HCT116 (cell line): ENCODE data around the gene NAPSA. TPM values are rescaled to one million over a fixed set of nuclear protein-coding genes. Genes with fewer than 3 reads are reported as not detected.

Experiments used
- ATAC-seq: fragments of 200-7000 bp; cut with Tn5 transposase; 2 replicates; pipeline ENCODE4 v1.9.1; 2020; ENCODE audit warnings: mild to moderate bottlenecking, moderate library complexity
- BruUV-seq: library from RNA; stranded (reverse); fragments of 400-500 nt; replicated peaks from 2 replicates; lab custom pipeline; 2021; lab: Mats Ljungman, UMichigan
- CTCF ChIA-PET: fragments of 300-600 bp; sonication (Branson Sonifier 250); formaldehyde crosslinking; loops from one replicate; lab custom pipeline; 2021; ENCODE audit warnings: antibody characterized with exemption; lab: Charles Lee
- POLR2A ChIA-PET: fragments of 300-600, 350-600 bp; sonication (Branson Sonifier 250); formaldehyde crosslinking; loops from one replicate; lab custom pipeline; 2021; ENCODE audit warnings: antibody characterized with exemption; lab: Charles Lee
- RAD21 ChIA-PET, 2 experiments: fragments of 300-600 bp; sonication (Branson Sonifier 250); formaldehyde crosslinking; loops; one replicate each; lab custom pipeline; 2023; ENCODE audit warnings: low total read pairs in 2 of 2; ENCODE audit not compliant: uncharacterized antibody in 2 of 2, unreplicated experiment in 2 of 2, low non-redundant PET in 1 of 2; lab: Charles Lee
- DNase-seq: peaks from one replicate; pipeline ENCODE4 v3.0.0-alpha.2; 2010; ENCODE audit warnings: low read depth, low spot score
- H2AFZ ChIP-seq: fragments of 200-600 bp; shearing (Covaris generic), sonication (generic); 2 replicates; pipeline ENCODE4 v1.6.1; 2017; ENCODE audit warnings: low read depth, mixed run types, mixed read lengths, antibody characterized with exemption, low read length; ENCODE audit not compliant: poor library complexity, severe bottlenecking
- H3K27ac ChIP-seq: 2 replicates; pipeline ENCODE4 v1.5.1; 2012; ENCODE audit warnings: low read depth, low read length
- H3K27me3 ChIP-seq: fragments of 200-600 bp; sonication (generic); 2 replicates; pipeline ENCODE4 v1.6.1; 2016; ENCODE audit warnings: mixed run types, low read length, mixed read lengths; ENCODE audit not compliant: insufficient read depth
- H3K36me3 ChIP-seq, 2 experiments: fragments of 200-500 bp in 1 of 2; fragments of 200-600 bp in 1 of 2; sonication (Bioruptor generic) in 1 of 2; sonication (generic) in 1 of 2; 2 replicates each; pipeline versions ENCODE4 v1.5.1 to v1.6.1; 2014 to 2016; ENCODE audit warnings: low read length in 2 of 2, inconsistent platforms in 1 of 2, mixed read lengths in 1 of 2, mixed run types in 1 of 2; ENCODE audit not compliant: insufficient read depth in 2 of 2, control insufficient read depth in 1 of 2
- H3K4me1 ChIP-seq, 2 experiments: fragments of 200-600 bp in 1 of 2; sonication (generic) in 1 of 2; 2 replicates each; pipeline versions ENCODE4 v1.5.1 to v1.6.1; 2012 to 2017; ENCODE audit warnings: low read length in 2 of 2, inconsistent platforms in 1 of 2, mild to moderate bottlenecking in 1 of 2, mixed read lengths in 1 of 2, mixed run types in 1 of 2, moderate library complexity in 1 of 2; ENCODE audit not compliant: insufficient read depth in 2 of 2, control insufficient read depth in 1 of 2
- H3K4me2 ChIP-seq: fragments of 200-600 bp; sonication (generic); 2 replicates; pipeline ENCODE4 v1.6.1; 2017; ENCODE audit warnings: mixed run types, low read length, mixed read lengths
- H3K4me3 ChIP-seq, 2 experiments: fragments of 200-600 bp in 1 of 2; sonication (generic) in 1 of 2; replicated peaks in 1 of 2; 2 replicates each; pipeline ENCODE4 v1.5.1; 2011 to 2016; ENCODE audit warnings: low read length in 2 of 2, control low read depth in 1 of 2, low read depth in 1 of 2, mild to moderate bottlenecking in 1 of 2, mixed read lengths in 1 of 2, mixed run types in 1 of 2
- H3K79me2 ChIP-seq: fragments of 200-600 bp; sonication (generic); 2 replicates; pipeline ENCODE4 v1.6.1; 2017; ENCODE audit warnings: mild to moderate bottlenecking, mixed run types, low read length, moderate library complexity, mixed read lengths; ENCODE audit not compliant: insufficient read depth
- H3K9ac ChIP-seq: fragments of 200-600 bp; sonication (generic); 2 replicates; pipeline ENCODE4 v1.6.1; 2016; ENCODE audit warnings: low read length, mixed read lengths
- H3K9me2 ChIP-seq: fragments of 200-600 bp; sonication (generic), shearing (Covaris generic); 2 replicates; pipeline ENCODE4 v1.6.1; 2017; ENCODE audit warnings: mixed run types, mild to moderate bottlenecking, moderate library complexity; ENCODE audit not compliant: insufficient read depth
- H3K9me3 ChIP-seq, 2 experiments: fragments of 200-500 bp in 1 of 2; fragments of 200-600 bp in 1 of 2; sonication (Bioruptor generic) in 1 of 2; sonication (generic) in 1 of 2; 2 replicates each; pipeline ENCODE4 v1.6.1; 2014 to 2017; ENCODE audit warnings: low read length in 2 of 2, mixed read lengths in 2 of 2, inconsistent platforms in 1 of 2, low read depth in 1 of 2, mild to moderate bottlenecking in 1 of 2, mixed run types in 1 of 2, moderate library complexity in 1 of 2; ENCODE audit not compliant: control insufficient read depth in 1 of 2, insufficient read depth in 1 of 2
- H4K20me1 ChIP-seq: fragments of 200-600 bp; sonication (generic), shearing (Covaris generic); 2 replicates; pipeline ENCODE4 v1.6.1; 2017; ENCODE audit warnings: mixed run types, mild to moderate bottlenecking, moderate library complexity; ENCODE audit not compliant: insufficient read depth
- ATF3 ChIP-seq: IDR thresholded peaks from 2 replicates; pipeline ENCODE4 v1.6.1; 2012
- EGR1 ChIP-seq: IDR thresholded peaks from 2 replicates; pipeline ENCODE4 v1.6.1; 2012; ENCODE audit warnings: low read depth
- ELF1 ChIP-seq: IDR thresholded peaks from 2 replicates; pipeline ENCODE4 v1.6.1; 2012; ENCODE audit warnings: low read depth, borderline replicate concordance
- FOSL1 ChIP-seq: IDR thresholded peaks from 2 replicates; pipeline ENCODE4 v1.6.1; 2012; ENCODE audit warnings: low read depth
- JUND ChIP-seq: IDR thresholded peaks from 2 replicates; pipeline ENCODE4 v1.6.1; 2012
- RAD21 ChIP-seq: IDR thresholded peaks from 2 replicates; pipeline ENCODE4 v1.6.1; 2012; ENCODE audit warnings: low read depth, mild to moderate bottlenecking
- ZBTB33 ChIP-seq: IDR thresholded peaks from 2 replicates; pipeline ENCODE4 v1.6.1; 2011; ENCODE audit warnings: mild to moderate bottlenecking, low read length, moderate library complexity; ENCODE audit not compliant: insufficient replicate concordance; ENCODE audit errors: extremely low read depth
- intact Hi-C: fragments of 100-400 bp; cut with micrococcal nuclease; formaldehyde crosslinking; loops from 2 replicates; pipeline ENCODE4 v1.10.0; 2022
- total RNA-seq: library from RNA; stranded (reverse); gene quantifications from one replicate; pipeline ENCODE4 v1.2.1, GENCODE V29; 2021; ENCODE audit not compliant: unreplicated experiment
- TF ChIP-seq, protein P1 (sequence below), 3 experiments: fragments of 200-600 bp in 1 of 3; sonication (generic) in 1 of 3; IDR thresholded peaks in 2 of 3; conservative IDR thresholded peaks in 1 of 3; 2 replicates each; pipeline ENCODE4 v1.5.1; 2012 to 2017; ENCODE audit warnings: low read depth in 2 of 3, low read length in 2 of 3, antibody characterized with exemption in 1 of 3, borderline replicate concordance in 1 of 3, control low read depth in 1 of 3, mild to moderate bottlenecking in 1 of 3, mixed read lengths in 1 of 3, mixed run types in 1 of 3, moderate library complexity in 1 of 3; ENCODE audit not compliant: insufficient read depth in 1 of 3
- TF ChIP-seq, protein P2 (sequence below): IDR thresholded peaks from 2 replicates; pipeline ENCODE4 v1.6.1; 2012; ENCODE audit warnings: low read depth

NAPSA gene
- total RNA-seq, 1 experiment from 2014 or later, result 4.4 TPM

DNA sequence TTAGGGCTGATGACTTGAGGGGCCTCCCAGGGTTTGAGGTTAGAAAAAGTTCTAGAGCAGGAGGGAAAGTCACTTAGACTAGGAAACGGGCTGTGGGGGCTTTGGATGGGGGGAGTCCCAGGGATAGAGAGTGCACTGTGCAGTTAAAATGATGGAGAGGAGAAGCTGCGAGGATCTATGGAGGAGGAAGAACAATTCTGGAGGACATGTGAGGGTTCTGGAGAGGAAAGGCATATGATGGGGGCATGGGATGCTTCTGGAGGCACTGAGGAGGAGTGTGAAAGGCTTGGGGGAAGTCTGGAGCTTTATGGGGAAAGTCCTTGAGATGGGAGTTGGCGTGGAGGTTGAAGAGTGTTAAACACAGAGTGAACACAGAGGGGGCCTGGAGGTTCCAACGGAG, 38.4 kb downstream of the NAPSA start:
- ATAC-seq, result no peak
- H3K4me1 ChIP-seq, result peaks cover 25 to 56% of the 10 kb centered on the region in 2 experiments
- H3K9me2 ChIP-seq, result no peaks in the 10 kb centered on the region
- DNase-seq, result no peak
- POLR2A ChIA-PET, result no interaction called here
- no peak overlapping the region for H3K27ac ChIP-seq
- H3K27me3 ChIP-seq, result no peaks in the 10 kb centered on the region
- intact Hi-C loops, result no loop called here
- RAD21 ChIA-PET, result no interaction called here
- no peaks in the 10 kb centered on the region for H3K9me3 ChIP-seq
- H3K79me2 ChIP-seq, result peaks cover 3% of the 10 kb centered on the region; the same call in 1 of the 2 replicates
- no peak overlapping the region for H2AFZ ChIP-seq
- no peak for TF ChIP-seq ZBTB33
- TF ChIP-seq JUND, result no peak
- TF ChIP-seq FOSL1, result no peak
- TF ChIP-seq ELF1, result no peak
- TF ChIP-seq ATF3, result no peak
- TF ChIP-seq EGR1, result no peak
- TF ChIP-seq, protein P1, sequence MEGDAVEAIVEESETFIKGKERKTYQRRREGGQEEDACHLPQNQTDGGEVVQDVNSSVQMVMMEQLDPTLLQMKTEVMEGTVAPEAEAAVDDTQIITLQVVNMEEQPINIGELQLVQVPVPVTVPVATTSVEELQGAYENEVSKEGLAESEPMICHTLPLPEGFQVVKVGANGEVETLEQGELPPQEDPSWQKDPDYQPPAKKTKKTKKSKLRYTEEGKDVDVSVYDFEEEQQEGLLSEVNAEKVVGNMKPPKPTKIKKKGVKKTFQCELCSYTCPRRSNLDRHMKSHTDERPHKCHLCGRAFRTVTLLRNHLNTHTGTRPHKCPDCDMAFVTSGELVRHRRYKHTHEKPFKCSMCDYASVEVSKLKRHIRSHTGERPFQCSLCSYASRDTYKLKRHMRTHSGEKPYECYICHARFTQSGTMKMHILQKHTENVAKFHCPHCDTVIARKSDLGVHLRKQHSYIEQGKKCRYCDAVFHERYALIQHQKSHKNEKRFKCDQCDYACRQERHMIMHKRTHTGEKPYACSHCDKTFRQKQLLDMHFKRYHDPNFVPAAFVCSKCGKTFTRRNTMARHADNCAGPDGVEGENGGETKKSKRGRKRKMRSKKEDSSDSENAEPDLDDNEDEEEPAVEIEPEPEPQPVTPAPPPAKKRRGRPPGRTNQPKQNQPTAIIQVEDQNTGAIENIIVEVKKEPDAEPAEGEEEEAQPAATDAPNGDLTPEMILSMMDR (IDR thresholded peaks at IDR 0.05 in 2 of 3, conservative IDR thresholded peaks at IDR 0.05 in 1 of 3; ENCODE audit: borderline replicate concordance in 1 of 3, insufficient read depth in 1 of 3, low read depth in 2 of 3, low read length in 2 of 3), result no peak
- TF ChIP-seq, protein P2, sequence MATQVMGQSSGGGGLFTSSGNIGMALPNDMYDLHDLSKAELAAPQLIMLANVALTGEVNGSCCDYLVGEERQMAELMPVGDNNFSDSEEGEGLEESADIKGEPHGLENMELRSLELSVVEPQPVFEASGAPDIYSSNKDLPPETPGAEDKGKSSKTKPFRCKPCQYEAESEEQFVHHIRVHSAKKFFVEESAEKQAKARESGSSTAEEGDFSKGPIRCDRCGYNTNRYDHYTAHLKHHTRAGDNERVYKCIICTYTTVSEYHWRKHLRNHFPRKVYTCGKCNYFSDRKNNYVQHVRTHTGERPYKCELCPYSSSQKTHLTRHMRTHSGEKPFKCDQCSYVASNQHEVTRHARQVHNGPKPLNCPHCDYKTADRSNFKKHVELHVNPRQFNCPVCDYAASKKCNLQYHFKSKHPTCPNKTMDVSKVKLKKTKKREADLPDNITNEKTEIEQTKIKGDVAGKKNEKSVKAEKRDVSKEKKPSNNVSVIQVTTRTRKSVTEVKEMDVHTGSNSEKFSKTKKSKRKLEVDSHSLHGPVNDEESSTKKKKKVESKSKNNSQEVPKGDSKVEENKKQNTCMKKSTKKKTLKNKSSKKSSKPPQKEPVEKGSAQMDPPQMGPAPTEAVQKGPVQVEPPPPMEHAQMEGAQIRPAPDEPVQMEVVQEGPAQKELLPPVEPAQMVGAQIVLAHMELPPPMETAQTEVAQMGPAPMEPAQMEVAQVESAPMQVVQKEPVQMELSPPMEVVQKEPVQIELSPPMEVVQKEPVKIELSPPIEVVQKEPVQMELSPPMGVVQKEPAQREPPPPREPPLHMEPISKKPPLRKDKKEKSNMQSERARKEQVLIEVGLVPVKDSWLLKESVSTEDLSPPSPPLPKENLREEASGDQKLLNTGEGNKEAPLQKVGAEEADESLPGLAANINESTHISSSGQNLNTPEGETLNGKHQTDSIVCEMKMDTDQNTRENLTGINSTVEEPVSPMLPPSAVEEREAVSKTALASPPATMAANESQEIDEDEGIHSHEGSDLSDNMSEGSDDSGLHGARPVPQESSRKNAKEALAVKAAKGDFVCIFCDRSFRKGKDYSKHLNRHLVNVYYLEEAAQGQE, result no peak
- no peak for TF ChIP-seq RAD21
- BruUV-seq, result TSS peak; percentile 51
- no peaks in the 10 kb centered on the region for H4K20me1 ChIP-seq
- H3K4me2 ChIP-seq, result peak overlapping the region; percentile 67; the same call in 1 of the 2 replicates
- H3K9ac ChIP-seq, result no peak overlapping the region
- peaks cover 2 to 6% of the 10 kb centered on the region in 2 experiments; a peak in 2 of 4 replicates for H3K36me3 ChIP-seq
- no peak overlapping the region for H3K4me3 ChIP-seq
- CTCF ChIA-PET, result no interaction called here
